GM18517 (cell line): ENCODE results near the gene MRPL49.
"Not testable (repeated sequence)": the region's sequence is repeated elsewhere in the genome, so short reads cannot be mapped to it uniquely, and the experiment has no call there.

Source experiments
- ATAC-seq: cut with Tn5 transposase; IDR thresholded peaks from one replicate; pipeline ENCODE4 v1.9.1; 2021; ENCODE audit warnings: mild to moderate bottlenecking, moderate library complexity; ENCODE audit not compliant: unreplicated experiment

The MRPL49 gene

GRCh38 chr11:65160643-65161042, 38.5 kb downstream of the MRPL49 start:
- no peak for ATAC-seq

DNA sequence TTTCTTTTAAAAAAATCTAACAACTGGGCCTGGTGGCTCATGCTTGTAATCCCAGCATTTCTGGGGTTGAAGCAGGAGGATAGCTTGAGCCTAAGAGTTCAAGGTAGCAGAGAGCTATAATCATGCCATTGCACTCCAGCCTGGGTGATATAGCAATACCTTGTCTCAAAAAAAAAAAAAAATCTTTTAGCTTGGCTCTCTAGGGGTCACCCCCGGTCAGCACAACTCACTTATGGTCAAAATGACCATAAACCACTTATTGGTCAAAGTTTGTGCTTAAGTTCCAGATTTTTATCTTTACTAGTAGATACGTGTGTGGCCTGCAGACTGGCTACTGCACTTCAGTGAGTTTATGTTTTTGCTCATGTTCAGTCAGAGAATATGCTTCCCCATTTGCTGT, 41.6 kb downstream of the MRPL49 start:
- ATAC-seq: no peak

DNA sequence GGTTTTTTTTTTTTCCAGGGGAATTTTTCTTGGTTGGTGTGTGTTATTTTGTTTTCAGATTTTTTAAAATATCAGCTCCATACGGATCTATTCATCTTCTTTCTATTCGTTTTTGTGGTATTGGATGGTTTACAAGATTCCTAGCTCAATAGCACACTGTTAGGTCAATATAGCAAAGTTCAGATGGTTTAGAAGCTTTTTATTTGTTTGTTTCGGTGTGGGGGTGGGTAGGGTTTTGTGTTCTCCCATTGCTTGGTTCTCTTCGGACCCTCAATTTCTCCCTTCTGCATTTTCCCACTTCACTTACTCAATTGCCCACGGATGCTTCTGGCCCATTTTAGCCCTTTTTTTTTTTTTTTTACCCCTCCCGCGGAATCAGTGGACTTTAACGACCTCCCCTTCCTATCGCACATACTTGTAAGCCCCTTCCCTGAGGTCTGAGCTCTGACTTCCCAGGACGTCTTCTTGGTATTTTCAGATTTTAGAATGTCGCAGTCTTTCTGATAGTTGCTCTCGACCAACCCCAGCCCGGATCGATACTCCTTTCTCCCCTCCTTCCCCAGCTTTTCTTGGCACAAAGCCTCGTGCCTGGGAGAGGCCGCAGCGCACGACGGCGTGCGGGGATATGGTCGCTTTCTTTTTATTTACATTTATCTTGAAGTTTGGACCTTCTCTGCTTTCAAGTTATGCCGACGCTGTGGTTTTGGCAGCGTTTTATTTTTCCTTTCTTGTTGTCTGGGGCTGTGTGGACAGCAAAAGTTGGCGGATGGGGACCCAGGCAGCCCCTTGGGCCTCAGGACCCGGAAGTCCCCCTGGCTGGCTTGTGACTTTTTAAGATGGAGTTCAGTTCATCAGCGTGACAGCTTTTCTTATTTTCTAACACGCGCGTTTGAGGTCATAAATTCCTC, 43.5 kb downstream of the MRPL49 start:
- ATAC-seq: no peak

DNA sequence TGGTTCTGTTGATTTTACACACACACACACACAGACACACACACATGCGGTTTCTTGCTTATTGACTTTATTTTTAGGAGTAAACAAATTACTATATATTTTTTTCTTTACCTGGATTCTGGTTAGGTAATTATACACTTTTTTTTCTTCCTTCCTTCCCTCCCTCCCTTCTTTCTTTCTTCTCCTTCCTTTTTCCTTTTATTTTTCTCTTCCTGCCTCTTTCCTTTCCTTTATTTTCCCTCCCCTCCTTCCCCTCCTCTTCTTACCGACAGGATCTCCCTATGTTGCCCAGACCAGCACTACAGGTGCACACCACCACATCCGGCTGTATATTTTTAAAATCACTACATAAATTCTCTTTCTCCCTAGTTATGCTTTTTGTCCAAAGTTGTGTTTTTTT, 44.8 kb downstream of the MRPL49 start:
- no peak for ATAC-seq

GRCh38 chr11:65167656-65168055, 45.5 kb downstream of the MRPL49 start:
- ATAC-seq: no peak

- no peak for ATAC-seq
These were observed 47.1 kb downstream of the MRPL49 start for GRCh38 chr11:65169164-65169641.

DNA sequence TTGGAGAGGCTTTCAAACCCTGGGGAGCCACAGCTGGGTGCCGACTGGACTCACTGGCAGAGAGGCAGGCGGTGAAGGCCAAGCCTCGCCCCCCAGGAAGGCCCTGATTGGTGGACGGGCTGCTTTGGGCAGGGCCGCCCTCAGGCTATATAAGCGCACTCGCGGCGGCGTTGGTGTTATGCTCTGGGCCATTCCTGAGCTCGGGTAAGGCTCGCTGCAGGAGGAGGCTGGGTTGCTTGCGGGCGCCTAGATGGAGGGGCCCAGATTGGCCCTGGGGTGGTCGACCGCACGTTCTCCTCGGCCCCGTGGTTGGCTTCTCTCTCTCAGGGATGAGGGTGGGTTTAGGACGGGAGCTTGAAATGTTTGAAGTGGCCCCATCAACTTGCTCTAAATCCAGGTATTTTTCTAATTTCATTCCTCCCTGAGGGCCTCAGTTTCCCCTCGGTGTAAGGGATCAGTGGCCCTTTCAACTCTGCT, 48.0 kb downstream of the MRPL49 start, which contains the start of gene SPDYC:
SPDYC (plus strand) TSS at position 176 of the 477 bp plus-strand sequence. CDS start 1,125 bp downstream, outside the sequence.
- no peak for ATAC-seq

GRCh38 chr11:65172600-65172999, 50.5 kb downstream of the MRPL49 start:
- no peak for ATAC-seq

DNA sequence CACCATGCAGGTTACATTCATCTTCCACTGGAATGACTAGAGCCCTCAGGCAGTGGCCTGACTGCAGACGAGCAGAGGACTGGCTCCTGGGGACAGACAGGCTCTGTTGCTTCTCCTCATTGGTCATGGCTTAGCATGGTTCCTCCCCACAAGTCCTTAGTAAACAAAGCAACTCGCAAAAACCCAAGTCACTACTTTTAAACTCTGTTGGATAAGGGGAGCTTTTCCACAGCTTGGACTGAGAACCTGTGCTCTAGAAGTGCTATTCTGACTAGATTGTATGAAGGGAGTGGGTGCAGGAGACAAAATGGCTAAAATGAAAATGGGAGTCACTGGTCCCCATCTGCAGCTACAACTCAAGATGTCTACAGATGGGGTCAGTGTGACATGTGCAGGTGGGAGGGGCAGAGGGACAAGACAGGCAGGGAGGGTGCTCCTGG, 52.5 kb downstream of the MRPL49 start:
- ATAC-seq: not testable (repeated sequence)
